Measurements from ENCODE around the gene TTBK2.

DNA sequence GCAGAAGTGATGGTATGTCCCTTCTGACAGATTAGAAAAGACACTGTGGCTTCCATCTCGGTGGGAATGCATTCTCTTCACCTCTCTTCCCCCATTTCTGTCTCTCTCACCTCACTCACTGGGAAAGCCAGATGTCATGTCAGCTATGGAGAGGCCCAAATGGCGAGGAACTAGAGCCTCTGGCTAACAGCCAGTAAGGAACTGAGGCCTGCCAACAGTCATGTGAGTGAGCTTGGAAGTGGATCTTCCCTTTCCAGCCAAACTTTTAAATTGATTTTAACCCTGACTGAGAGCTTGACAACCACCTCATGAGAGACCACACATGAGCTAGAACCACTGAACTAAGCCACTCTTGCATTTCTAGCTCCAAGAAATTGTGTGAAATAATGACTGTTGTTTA lies 148.4 kb downstream of the TTBK2 start:
- TF ChIP-seq, protein P1, sequence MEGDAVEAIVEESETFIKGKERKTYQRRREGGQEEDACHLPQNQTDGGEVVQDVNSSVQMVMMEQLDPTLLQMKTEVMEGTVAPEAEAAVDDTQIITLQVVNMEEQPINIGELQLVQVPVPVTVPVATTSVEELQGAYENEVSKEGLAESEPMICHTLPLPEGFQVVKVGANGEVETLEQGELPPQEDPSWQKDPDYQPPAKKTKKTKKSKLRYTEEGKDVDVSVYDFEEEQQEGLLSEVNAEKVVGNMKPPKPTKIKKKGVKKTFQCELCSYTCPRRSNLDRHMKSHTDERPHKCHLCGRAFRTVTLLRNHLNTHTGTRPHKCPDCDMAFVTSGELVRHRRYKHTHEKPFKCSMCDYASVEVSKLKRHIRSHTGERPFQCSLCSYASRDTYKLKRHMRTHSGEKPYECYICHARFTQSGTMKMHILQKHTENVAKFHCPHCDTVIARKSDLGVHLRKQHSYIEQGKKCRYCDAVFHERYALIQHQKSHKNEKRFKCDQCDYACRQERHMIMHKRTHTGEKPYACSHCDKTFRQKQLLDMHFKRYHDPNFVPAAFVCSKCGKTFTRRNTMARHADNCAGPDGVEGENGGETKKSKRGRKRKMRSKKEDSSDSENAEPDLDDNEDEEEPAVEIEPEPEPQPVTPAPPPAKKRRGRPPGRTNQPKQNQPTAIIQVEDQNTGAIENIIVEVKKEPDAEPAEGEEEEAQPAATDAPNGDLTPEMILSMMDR (conservative IDR thresholded peaks at IDR 0.05; ENCODE audit: low read length): no peak
- no peak for TF ChIP-seq EZH2phosphoT487 (IDR thresholded peaks at IDR 0.05; ENCODE audit: borderline replicate concordance, low read depth, low read length)

Data from OCI-LY7 (cell line).